ENCODE results near the gene HIPK4.

- TF ChIP-seq POLR2AphosphoS2 (conservative IDR thresholded peaks at IDR 0.05; ENCODE audit: low read length) (no peak), HOXA7 (CRISPR knock-in tag; IDR thresholded peaks at IDR 0.05) (no peak)
Observed at GRCh38 chr19:40379446-40380198, 10.4 kb downstream of the HIPK4 start.
